ENCODE results near the gene GAGE12C. TPM values are rescaled to one million over a fixed set of nuclear protein-coding genes. Genes with fewer than 3 reads are reported as not detected.
"Not testable (repeated sequence)": the region's sequence is repeated elsewhere in the genome, so short reads cannot be mapped to it uniquely, and the experiment has no call there.

GAGE12C gene, protein sequence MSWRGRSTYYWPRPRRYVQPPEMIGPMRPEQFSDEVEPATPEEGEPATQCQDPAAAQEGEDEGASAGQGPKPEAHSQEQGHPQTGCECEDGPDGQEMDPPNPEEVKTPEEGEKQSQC
- not detected for polyA plus RNA-seq (2012; ENCODE audit: low read depth, missing spikeins)

DNA sequence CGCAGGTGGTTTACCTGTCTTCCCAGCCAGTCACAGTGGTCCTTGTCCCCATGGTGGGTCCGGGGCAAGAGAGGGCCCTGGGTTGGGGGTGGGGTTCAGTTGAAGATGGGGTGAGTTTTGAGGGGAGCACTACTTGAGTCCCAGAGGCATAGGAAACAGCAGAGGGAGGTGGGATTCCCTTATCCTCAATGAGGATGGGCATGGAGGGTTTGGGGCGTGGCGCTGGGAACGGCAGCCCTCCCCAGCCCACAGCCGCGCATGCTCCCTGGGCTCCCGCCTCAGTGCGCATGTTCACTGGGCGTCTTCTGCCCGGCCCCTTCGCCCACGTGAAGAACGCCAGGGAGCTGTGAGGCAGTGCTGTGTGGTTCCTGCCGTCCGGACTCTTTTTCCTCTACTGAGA, at the start of gene GAGE12C:
GAGE12C (plus strand) TSS at position 301 of the 400 bp plus-strand sequence. CDS start 1,155 bp downstream, outside the sequence.
- not testable (repeated sequence) for FAIRE-seq

DNA sequence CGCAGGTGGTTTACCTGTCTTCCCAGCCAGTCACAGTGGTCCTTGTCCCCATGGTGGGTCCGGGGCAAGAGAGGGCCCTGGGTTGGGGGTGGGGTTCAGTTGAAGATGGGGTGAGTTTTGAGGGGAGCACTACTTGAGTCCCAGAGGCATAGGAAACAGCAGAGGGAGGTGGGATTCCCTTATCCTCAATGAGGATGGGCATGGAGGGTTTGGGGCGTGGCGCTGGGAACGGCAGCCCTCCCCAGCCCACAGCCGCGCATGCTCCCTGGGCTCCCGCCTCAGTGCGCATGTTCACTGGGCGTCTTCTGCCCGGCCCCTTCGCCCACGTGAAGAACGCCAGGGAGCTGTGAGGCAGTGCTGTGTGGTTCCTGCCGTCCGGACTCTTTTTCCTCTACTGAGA, 9.5 kb downstream of the GAGE12C start, which contains the start of gene GAGE12D:
GAGE12D (plus strand) TSS at position 301 of the 400 bp plus-strand sequence. CDS start 1,155 bp downstream, outside the sequence.
- not testable (repeated sequence) for FAIRE-seq; DNase-seq (ENCODE audit: insufficient read length, low spot score)

More for the DNA sequence above, at the start of gene GAGE12C:
- not testable (repeated sequence) for DNase-seq (ENCODE audit: insufficient read length, low spot score)

DNA sequence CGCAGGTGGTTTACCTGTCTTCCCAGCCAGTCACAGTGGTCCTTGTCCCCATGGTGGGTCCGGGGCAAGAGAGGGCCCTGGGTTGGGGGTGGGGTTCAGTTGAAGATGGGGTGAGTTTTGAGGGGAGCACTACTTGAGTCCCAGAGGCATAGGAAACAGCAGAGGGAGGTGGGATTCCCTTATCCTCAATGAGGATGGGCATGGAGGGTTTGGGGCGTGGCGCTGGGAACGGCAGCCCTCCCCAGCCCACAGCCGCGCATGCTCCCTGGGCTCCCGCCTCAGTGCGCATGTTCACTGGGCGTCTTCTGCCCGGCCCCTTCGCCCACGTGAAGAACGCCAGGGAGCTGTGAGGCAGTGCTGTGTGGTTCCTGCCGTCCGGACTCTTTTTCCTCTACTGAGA, 19.0 kb downstream of the GAGE12C start, which contains the start of gene GAGE12E:
GAGE12E (plus strand) TSS at position 301 of the 400 bp plus-strand sequence. CDS start 1,155 bp downstream, outside the sequence.
- not testable (repeated sequence) for FAIRE-seq; DNase-seq (ENCODE audit: insufficient read length, low spot score)

DNA sequence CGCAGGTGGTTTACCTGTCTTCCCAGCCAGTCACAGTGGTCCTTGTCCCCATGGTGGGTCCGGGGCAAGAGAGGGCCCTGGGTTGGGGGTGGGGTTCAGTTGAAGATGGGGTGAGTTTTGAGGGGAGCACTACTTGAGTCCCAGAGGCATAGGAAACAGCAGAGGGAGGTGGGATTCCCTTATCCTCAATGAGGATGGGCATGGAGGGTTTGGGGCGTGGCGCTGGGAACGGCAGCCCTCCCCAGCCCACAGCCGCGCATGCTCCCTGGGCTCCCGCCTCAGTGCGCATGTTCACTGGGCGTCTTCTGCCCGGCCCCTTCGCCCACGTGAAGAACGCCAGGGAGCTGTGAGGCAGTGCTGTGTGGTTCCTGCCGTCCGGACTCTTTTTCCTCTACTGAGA, 28.6 kb downstream of the GAGE12C start, which contains the start of gene GAGE12F:
GAGE12F (plus strand) TSS at position 301 of the 400 bp plus-strand sequence. CDS start 1,155 bp downstream, outside the sequence.
- not testable (repeated sequence) for FAIRE-seq; DNase-seq (ENCODE audit: insufficient read length, low spot score)

DNA sequence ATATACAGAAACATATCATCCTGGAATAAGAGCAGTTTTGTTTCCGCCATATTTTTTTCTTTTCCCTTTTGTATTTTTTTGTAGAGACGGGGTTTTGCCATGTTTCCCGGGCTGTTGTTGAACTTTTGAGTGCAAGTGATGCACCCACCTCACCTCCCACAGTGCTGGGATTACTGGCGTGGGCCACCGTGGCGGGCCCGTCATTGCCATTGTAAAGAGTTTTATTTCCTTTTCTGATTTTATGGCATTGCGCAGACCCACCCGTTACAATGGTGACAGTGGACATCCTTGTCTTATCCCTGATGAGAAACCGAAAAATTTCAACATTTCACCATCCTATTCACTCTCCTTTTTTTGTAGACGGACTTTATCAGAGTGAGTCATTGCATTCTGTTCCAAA, 36.8 kb downstream of the GAGE12C start:
- FAIRE-seq; DNase-seq (ENCODE audit: insufficient read length, low spot score): not testable (repeated sequence)

DNA sequence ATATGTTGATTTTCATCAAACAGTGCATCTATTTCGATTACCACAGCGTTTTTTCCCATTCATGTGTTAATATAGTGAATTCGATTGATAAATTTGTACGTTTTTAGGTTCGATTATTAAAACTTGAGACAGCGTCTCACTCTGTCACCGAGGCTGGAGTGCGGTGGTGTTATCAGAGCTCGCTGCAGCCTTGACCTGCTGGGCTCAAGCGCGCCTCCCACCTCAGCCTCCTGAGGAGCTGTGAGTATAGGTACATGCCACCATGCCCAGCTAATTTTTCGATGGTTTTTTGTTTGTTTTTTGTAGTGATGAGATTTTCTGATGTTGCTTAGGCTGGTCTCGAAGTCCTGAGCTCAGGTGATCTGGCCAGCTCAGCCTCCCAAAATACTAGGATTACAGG, 37.2 kb downstream of the GAGE12C start:
- DNase-seq (ENCODE audit: insufficient read length, low spot score); FAIRE-seq: not testable (repeated sequence)

DNA sequence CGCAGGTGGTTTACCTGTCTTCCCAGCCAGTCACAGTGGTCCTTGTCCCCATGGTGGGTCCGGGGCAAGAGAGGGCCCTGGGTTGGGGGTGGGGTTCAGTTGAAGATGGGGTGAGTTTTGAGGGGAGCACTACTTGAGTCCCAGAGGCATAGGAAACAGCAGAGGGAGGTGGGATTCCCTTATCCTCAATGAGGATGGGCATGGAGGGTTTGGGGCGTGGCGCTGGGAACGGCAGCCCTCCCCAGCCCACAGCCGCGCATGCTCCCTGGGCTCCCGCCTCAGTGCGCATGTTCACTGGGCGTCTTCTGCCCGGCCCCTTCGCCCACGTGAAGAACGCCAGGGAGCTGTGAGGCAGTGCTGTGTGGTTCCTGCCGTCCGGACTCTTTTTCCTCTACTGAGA, 38.1 kb downstream of the GAGE12C start, which contains the start of gene GAGE12G:
GAGE12G (plus strand) TSS at position 301 of the 400 bp plus-strand sequence. CDS start 1,155 bp downstream, outside the sequence.
- DNase-seq (ENCODE audit: insufficient read length, low spot score); FAIRE-seq: not testable (repeated sequence)

DNA sequence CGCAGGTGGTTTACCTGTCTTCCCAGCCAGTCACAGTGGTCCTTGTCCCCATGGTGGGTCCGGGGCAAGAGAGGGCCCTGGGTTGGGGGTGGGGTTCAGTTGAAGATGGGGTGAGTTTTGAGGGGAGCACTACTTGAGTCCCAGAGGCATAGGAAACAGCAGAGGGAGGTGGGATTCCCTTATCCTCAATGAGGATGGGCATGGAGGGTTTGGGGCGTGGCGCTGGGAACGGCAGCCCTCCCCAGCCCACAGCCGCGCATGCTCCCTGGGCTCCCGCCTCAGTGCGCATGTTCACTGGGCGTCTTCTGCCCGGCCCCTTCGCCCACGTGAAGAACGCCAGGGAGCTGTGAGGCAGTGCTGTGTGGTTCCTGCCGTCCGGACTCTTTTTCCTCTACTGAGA, 47.7 kb downstream of the GAGE12C start, which contains the start of gene GAGE12H:
GAGE12H (plus strand) TSS at position 301 of the 400 bp plus-strand sequence. CDS start 1,155 bp downstream, outside the sequence.
- DNase-seq (ENCODE audit: insufficient read length, low spot score); FAIRE-seq: not testable (repeated sequence)
